GM23338 (cell line): ENCODE data around the gene TGFB3. TPM values are rescaled to one million over a fixed set of nuclear protein-coding genes. Genes with fewer than 3 reads are reported as not detected.

Experiments
- ATAC-seq: fragments of 200-7000 bp; cut with Tn5 transposase; 3 replicates; pipeline ENCODE4 v1.9.1; 2020
- DNase-seq: peaks from one replicate; pipeline ENCODE4 v3.0.0-alpha.2; 2015; ENCODE audit warnings: low spot score
- H2AFZ ChIP-seq: fragments of 200-600 bp; sonication (generic); 2 replicates; pipeline ENCODE4 v1.8.0; 2016; ENCODE audit warnings: antibody characterized with exemption, mild to moderate bottlenecking, moderate library complexity
- H3F3A ChIP-seq: fragments of 200-600 bp; sonication (generic); replicated peaks from 2 replicates; pipeline ENCODE4 v1.8.0; 2017; ENCODE audit warnings: antibody characterized with exemption, mixed run types, low read depth
- H3K27ac ChIP-seq: fragments of 200-600 bp; sonication (generic); 2 replicates; pipeline ENCODE4 v1.6.1; 2016; ENCODE audit warnings: low read depth
- H3K27me3 ChIP-seq: fragments of 200-600 bp; sonication (generic); 2 replicates; pipeline ENCODE4 v1.8.0; 2016; ENCODE audit warnings: mild to moderate bottlenecking, mixed run types, moderate library complexity; ENCODE audit not compliant: insufficient read depth
- H3K36me3 ChIP-seq: fragments of 200-600 bp; sonication (generic); 2 replicates; pipeline ENCODE4 v1.8.0; 2016; ENCODE audit warnings: mild to moderate bottlenecking; ENCODE audit not compliant: insufficient read depth
- H3K4me1 ChIP-seq: fragments of 200-600 bp; sonication (generic); 2 replicates; pipeline ENCODE4 v1.8.0; 2016; ENCODE audit warnings: mild to moderate bottlenecking, moderate library complexity; ENCODE audit not compliant: insufficient read depth
- H3K4me2 ChIP-seq: fragments of 200-600 bp; sonication (generic); 2 replicates; pipeline ENCODE4 v1.7.1; 2017; ENCODE audit warnings: mixed run types
- H3K4me3 ChIP-seq: fragments of 200-600 bp; sonication (generic); 2 replicates; pipeline ENCODE4 v1.6.1; 2016; ENCODE audit warnings: mixed run types
- H3K79me2 ChIP-seq: fragments of 200-600 bp; sonication (generic); replicated peaks from 2 replicates; pipeline ENCODE4 v1.8.0; 2017; ENCODE audit warnings: mild to moderate bottlenecking; ENCODE audit not compliant: insufficient read depth
- H3K9me2 ChIP-seq: fragments of 200-600 bp; sonication (generic); 2 replicates; pipeline ENCODE4 v1.8.0; 2017; ENCODE audit not compliant: insufficient read depth
- H4K20me1 ChIP-seq: fragments of 200-600 bp; sonication (generic); replicated peaks from 2 replicates; pipeline ENCODE4 v1.8.0; 2017; ENCODE audit warnings: mild to moderate bottlenecking; ENCODE audit not compliant: insufficient read depth
- H3K27ac Mint-ChIP-seq: 2 replicates; pipeline ENCODE4 v1.8.0; 2020; ENCODE audit warnings: inconsistent platforms, mild to moderate bottlenecking, moderate library complexity, mixed read lengths
- H3K27me3 Mint-ChIP-seq: 3 replicates; pipeline ENCODE4 v1.8.0; 2022; ENCODE audit warnings: low read depth, mild to moderate bottlenecking, moderate library complexity, mixed read lengths, inconsistent platforms; ENCODE audit not compliant: insufficient read depth, poor library complexity
- H3K36me3 Mint-ChIP-seq: 3 replicates; pipeline ENCODE4 v1.8.0; 2021; ENCODE audit warnings: low read depth, mild to moderate bottlenecking, inconsistent platforms, moderate library complexity, mixed read lengths
- H3K4me1 Mint-ChIP-seq: 3 replicates; pipeline ENCODE4 v1.8.0; 2020; ENCODE audit warnings: mild to moderate bottlenecking, inconsistent platforms, mixed read lengths
- H3K4me3 Mint-ChIP-seq: 3 replicates; pipeline ENCODE4 v1.8.0; 2021; ENCODE audit warnings: moderate library complexity, mild to moderate bottlenecking, inconsistent platforms, mixed read lengths
- H3K9me3 Mint-ChIP-seq: 3 replicates; pipeline ENCODE4 v1.8.0; 2020; ENCODE audit warnings: moderate library complexity, mild to moderate bottlenecking, inconsistent platforms, mixed read lengths
- CREB1 ChIP-seq: fragments of 250-450 bp; sonication (Bioruptor Pico); IDR thresholded peaks from 2 replicates; pipeline ENCODE4 v1.5.0; 2020; ENCODE audit warnings: low read depth, mild to moderate bottlenecking, moderate library complexity
- EZH2 ChIP-seq: fragments of 200-600 bp; sonication (generic); IDR thresholded peaks from one replicate; pipeline ENCODE4 v1.8.0; 2017; ENCODE audit warnings: antibody characterized with exemption, mild to moderate bottlenecking, low read depth; ENCODE audit not compliant: unreplicated experiment
- EZH2phosphoT487 ChIP-seq: fragments of 200-600 bp; sonication (generic); IDR thresholded peaks from one replicate; pipeline ENCODE4 v1.8.1; 2018; ENCODE audit warnings: antibody characterized with exemption; ENCODE audit not compliant: unreplicated experiment
- JUNB ChIP-seq: IDR thresholded peaks from one replicate; pipeline ENCODE4 v1.6.1; 2016; ENCODE audit warnings: antibody characterized with exemption; ENCODE audit not compliant: unreplicated experiment
- NANOG ChIP-seq: IDR thresholded peaks from 2 replicates; pipeline ENCODE4 v1.6.1; 2016; ENCODE audit warnings: antibody characterized with exemption, borderline replicate concordance
- POLR2AphosphoS5 ChIP-seq: IDR thresholded peaks from 2 replicates; pipeline ENCODE4 v1.6.1; 2016; ENCODE audit warnings: antibody characterized with exemption, low read depth
- ZNF114 ChIP-seq: fragments of 250-450 bp; sonication (Bioruptor Pico); IDR thresholded peaks from 2 replicates; pipeline ENCODE4 v1.5.0; 2020; ENCODE audit warnings: mild to moderate bottlenecking, moderate library complexity
- ZNF331 ChIP-seq: fragments of 250-450 bp; sonication (Bioruptor Pico); IDR thresholded peaks from 2 replicates; pipeline ENCODE4 v1.5.0; 2020; ENCODE audit warnings: low read depth, mild to moderate bottlenecking, moderate library complexity
- polyA plus RNA-seq: library from polyadenylated mRNA; unstranded; fragments of >200 nt; fragmentation: Nextera tagmentation; extraction: Ambion mirVana; gene quantifications from 2 replicates; pipeline ENCODE4 v1.2.1, GENCODE V29; 2016
- total RNA-seq: library from RNA; depleted of rRNA; stranded (reverse); fragments of >200 nt; shearing (Covaris generic); gene quantifications from 2 replicates; pipeline ENCODE4 v1.2.3, GENCODE V29; 2014
- TF ChIP-seq, protein P1 (sequence below): IDR thresholded peaks from one replicate; pipeline ENCODE4 v1.6.1; 2018; ENCODE audit warnings: antibody characterized with exemption; ENCODE audit not compliant: unreplicated experiment
- TF ChIP-seq, protein P2 (sequence below), 2 experiments: fragments of 200-600 bp in 1 of 2; sonication (generic) in 1 of 2; conservative IDR thresholded peaks; 2 replicates each; pipeline versions ENCODE4 v1.5.1 to v1.6.1; 2016 to 2017; ENCODE audit warnings: antibody characterized with exemption in 2 of 2, low read depth in 2 of 2, mild to moderate bottlenecking in 2 of 2, moderate library complexity in 1 of 2
- TF ChIP-seq, protein P3 (sequence below): IDR thresholded peaks from 2 replicates; pipeline ENCODE4 v1.6.1; 2016; ENCODE audit warnings: antibody characterized with exemption

The TGFB3 gene
- total and polyA plus RNA-seq, 2 experiments from 2014 or later, result 0.17 to 0.87 TPM

DNA sequence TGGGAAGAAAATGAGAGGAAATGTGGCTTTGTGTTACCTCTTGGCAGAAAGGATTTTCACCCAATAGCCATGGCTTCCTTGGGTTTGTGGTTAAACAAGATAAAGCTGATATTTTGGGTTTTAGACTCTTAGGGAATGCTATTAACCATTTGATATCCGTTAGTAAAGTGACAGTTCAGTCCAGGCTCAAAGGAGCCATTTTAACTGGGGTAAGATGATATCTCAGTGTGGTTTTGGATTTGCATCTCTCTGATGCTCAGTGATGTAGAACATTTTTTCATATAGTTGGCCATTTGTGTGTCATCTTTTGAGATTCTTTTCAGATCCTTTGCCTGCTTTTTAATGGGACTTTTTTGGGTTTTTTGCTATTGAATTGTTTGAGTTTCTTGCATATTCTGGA is 33.9 kb upstream of the TGFB3 start:
- no peak overlapping the region for H3K27ac Mint-ChIP-seq
- H3F3A ChIP-seq, result no peaks in the 10 kb centered on the region
- peaks cover 2% of the 10 kb centered on the region for H3K27me3 Mint-ChIP-seq
- no peaks in the 10 kb centered on the region for H3K36me3 ChIP-seq
- peaks cover 17% of the 10 kb centered on the region; the same call in 2 of the 3 replicates for H3K4me1 Mint-ChIP-seq
- H4K20me1 ChIP-seq, result no peaks in the 10 kb centered on the region
- H3K36me3 Mint-ChIP-seq, result peaks cover 16% of the 10 kb centered on the region; the same call in 2 of the 3 replicates
- no peak overlapping the region for H3K27ac ChIP-seq
- DNase-seq (no peak), ATAC-seq (no peak)
- H3K4me3 Mint-ChIP-seq, result no peak overlapping the region
- H3K9me2 ChIP-seq, result 0 out of 2 replicates have a peak, but pooled peaks cover 4% of the 10 kb centered on the region
- H3K9me3 Mint-ChIP-seq, result no peaks in the 10 kb centered on the region
- H3K4me3 ChIP-seq, result no peak overlapping the region
- H3K79me2 ChIP-seq, result no peaks in the 10 kb centered on the region
- no peak overlapping the region for H2AFZ ChIP-seq
- H3K27me3 ChIP-seq, result no peaks in the 10 kb centered on the region
- no peak overlapping the region for H3K4me2 ChIP-seq
- peaks cover 22% of the 10 kb centered on the region for H3K4me1 ChIP-seq
- TF ChIP-seq ZNF331, result no peak
- TF ChIP-seq NANOG, result no peak
- TF ChIP-seq, protein P1, sequence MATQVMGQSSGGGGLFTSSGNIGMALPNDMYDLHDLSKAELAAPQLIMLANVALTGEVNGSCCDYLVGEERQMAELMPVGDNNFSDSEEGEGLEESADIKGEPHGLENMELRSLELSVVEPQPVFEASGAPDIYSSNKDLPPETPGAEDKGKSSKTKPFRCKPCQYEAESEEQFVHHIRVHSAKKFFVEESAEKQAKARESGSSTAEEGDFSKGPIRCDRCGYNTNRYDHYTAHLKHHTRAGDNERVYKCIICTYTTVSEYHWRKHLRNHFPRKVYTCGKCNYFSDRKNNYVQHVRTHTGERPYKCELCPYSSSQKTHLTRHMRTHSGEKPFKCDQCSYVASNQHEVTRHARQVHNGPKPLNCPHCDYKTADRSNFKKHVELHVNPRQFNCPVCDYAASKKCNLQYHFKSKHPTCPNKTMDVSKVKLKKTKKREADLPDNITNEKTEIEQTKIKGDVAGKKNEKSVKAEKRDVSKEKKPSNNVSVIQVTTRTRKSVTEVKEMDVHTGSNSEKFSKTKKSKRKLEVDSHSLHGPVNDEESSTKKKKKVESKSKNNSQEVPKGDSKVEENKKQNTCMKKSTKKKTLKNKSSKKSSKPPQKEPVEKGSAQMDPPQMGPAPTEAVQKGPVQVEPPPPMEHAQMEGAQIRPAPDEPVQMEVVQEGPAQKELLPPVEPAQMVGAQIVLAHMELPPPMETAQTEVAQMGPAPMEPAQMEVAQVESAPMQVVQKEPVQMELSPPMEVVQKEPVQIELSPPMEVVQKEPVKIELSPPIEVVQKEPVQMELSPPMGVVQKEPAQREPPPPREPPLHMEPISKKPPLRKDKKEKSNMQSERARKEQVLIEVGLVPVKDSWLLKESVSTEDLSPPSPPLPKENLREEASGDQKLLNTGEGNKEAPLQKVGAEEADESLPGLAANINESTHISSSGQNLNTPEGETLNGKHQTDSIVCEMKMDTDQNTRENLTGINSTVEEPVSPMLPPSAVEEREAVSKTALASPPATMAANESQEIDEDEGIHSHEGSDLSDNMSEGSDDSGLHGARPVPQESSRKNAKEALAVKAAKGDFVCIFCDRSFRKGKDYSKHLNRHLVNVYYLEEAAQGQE, result no peak
- TF ChIP-seq, protein P2, sequence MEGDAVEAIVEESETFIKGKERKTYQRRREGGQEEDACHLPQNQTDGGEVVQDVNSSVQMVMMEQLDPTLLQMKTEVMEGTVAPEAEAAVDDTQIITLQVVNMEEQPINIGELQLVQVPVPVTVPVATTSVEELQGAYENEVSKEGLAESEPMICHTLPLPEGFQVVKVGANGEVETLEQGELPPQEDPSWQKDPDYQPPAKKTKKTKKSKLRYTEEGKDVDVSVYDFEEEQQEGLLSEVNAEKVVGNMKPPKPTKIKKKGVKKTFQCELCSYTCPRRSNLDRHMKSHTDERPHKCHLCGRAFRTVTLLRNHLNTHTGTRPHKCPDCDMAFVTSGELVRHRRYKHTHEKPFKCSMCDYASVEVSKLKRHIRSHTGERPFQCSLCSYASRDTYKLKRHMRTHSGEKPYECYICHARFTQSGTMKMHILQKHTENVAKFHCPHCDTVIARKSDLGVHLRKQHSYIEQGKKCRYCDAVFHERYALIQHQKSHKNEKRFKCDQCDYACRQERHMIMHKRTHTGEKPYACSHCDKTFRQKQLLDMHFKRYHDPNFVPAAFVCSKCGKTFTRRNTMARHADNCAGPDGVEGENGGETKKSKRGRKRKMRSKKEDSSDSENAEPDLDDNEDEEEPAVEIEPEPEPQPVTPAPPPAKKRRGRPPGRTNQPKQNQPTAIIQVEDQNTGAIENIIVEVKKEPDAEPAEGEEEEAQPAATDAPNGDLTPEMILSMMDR (conservative IDR thresholded peaks at IDR 0.05; ENCODE audit: low read depth in 2 of 2), result no peak
- no peak for TF ChIP-seq ZNF114 (CRISPR knock-in tag)
- TF ChIP-seq POLR2AphosphoS5, result no peak

DNA sequence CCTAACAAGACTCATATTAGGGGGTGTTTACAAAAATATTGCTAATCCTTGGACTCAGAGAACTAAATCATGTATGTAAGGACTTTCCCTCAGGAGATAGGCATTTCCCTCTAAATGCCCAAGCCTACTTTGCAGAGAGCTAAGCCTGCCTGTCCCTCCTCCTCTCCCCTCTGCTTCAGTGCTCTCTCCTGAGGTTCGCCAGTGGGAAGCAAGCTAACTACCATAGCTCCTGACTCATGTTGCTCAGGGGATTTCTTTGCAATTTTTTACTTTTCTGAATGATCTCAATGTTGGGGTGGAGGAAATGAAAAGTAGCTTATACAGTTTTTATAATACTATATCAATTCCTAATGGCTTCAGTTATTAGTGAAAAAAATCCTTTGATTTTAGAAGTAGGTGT is 33.4 kb upstream of the TGFB3 start:
- no peaks in the 10 kb centered on the region for H4K20me1 ChIP-seq
- H3K36me3 Mint-ChIP-seq, result peaks cover 12% of the 10 kb centered on the region; the same call in 2 of the 3 replicates
- no peak overlapping the region for H3K27ac ChIP-seq
- TF ChIP-seq CREB1 (CRISPR knock-in tag) (no peak), ZNF114 (CRISPR knock-in tag) (no peak), EZH2phosphoT487 (no peak), JUNB (no peak), NANOG (no peak), EZH2 (no peak)
- TF ChIP-seq, protein P1, result no peak
- TF ChIP-seq, protein P3, sequence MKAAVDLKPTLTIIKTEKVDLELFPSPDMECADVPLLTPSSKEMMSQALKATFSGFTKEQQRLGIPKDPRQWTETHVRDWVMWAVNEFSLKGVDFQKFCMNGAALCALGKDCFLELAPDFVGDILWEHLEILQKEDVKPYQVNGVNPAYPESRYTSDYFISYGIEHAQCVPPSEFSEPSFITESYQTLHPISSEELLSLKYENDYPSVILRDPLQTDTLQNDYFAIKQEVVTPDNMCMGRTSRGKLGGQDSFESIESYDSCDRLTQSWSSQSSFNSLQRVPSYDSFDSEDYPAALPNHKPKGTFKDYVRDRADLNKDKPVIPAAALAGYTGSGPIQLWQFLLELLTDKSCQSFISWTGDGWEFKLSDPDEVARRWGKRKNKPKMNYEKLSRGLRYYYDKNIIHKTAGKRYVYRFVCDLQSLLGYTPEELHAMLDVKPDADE, result no peak

More for the DNA sequence above, 33.4 kb upstream of the TGFB3 start:
- Mint-ChIP-seq H3K4me3 (no peak overlapping the region), H3K9me3 (no peaks in the 10 kb centered on the region), H3K27me3 (peaks cover 2% of the 10 kb centered on the region), H3K4me1 (peaks cover 17% of the 10 kb centered on the region; the same call in 2 of the 3 replicates), H3K27ac (no peak overlapping the region)
- Histone ChIP-seq H3K4me2 (no peak overlapping the region), H3K27me3 (no peaks in the 10 kb centered on the region), H3F3A (no peaks in the 10 kb centered on the region), H3K36me3 (no peaks in the 10 kb centered on the region), H2AFZ (no peak overlapping the region), H3K4me1 (peaks cover 22% of the 10 kb centered on the region), H3K9me2 (0 out of 2 replicates have a peak, but pooled peaks cover 4% of the 10 kb centered on the region), H3K4me3 (no peak overlapping the region), H3K79me2 (no peaks in the 10 kb centered on the region)
- DNase-seq (no peak), ATAC-seq (no peak)
